Measurements from ENCODE around the gene STOM.

The STOM gene

DNA sequence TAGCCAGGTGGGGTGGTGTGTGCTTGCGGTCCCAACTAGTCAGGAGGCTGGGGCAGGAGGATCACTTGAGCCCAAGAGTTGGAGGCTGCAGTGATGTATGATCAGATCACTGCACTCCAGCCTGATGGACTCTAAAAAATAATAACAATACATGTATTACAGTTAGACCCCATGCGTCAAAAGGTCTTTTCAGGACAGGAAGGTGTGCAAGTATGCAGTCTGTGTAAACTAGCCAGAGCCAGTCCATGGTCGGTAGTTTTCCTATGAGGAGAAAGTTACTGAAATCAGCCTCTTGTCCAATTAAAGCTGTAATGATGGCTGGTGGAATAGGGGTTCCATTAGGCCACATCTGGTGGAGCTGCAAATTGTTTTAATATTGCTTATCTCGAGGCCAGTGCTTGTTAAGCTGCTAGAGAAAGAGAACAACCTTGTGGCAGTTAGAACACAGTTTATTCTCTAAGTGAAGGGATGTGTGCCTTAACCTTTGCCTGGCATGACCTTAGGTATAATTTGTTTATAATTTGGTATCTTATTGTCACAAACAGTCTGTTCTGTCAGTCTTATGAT is 1.5 kb upstream of the STOM start:
- no peak for DNase-seq (ENCODE audit: low spot score)

DNA sequence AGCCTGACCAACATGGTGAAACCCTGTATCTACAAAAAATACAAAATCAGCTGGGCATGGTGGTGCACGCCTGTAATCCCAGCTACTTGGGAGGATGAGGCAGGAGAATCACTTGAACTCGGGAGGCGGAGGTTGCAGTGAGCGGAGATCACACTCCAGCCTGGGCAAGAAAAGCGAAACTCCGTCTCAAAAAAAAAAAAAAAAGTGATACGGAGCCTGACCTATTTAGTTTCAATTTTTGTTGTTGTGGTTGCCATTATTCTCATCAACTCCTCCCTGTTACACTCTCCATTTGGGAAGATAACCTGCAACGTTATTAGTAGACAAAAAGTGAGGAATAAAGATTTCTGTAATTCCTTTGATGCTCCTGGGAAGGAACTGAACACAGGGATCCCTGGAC is 1.3 kb downstream of the STOM start:
- DNase-seq (ENCODE audit: low spot score), result no peak

DNA sequence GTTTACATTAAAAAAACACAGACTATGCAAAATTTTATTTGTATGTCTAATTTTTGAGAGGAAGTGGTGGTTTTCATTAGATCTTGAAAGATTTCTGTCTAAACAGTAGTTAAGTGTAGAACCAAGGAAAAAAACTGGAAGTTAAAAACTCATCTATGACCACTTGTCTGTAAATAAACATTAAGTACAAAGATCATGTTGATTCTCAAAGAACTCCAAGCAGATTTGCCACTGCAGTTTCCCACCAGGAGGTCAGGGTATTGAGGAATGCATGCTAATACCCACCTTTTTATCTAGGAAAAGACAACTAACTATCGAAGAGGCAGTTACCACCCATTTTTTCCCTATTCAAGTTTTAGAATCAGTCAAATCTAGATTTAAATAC is 1.9 kb downstream of the STOM start:
- DNase-seq (ENCODE audit: low spot score), result no peak

DNA sequence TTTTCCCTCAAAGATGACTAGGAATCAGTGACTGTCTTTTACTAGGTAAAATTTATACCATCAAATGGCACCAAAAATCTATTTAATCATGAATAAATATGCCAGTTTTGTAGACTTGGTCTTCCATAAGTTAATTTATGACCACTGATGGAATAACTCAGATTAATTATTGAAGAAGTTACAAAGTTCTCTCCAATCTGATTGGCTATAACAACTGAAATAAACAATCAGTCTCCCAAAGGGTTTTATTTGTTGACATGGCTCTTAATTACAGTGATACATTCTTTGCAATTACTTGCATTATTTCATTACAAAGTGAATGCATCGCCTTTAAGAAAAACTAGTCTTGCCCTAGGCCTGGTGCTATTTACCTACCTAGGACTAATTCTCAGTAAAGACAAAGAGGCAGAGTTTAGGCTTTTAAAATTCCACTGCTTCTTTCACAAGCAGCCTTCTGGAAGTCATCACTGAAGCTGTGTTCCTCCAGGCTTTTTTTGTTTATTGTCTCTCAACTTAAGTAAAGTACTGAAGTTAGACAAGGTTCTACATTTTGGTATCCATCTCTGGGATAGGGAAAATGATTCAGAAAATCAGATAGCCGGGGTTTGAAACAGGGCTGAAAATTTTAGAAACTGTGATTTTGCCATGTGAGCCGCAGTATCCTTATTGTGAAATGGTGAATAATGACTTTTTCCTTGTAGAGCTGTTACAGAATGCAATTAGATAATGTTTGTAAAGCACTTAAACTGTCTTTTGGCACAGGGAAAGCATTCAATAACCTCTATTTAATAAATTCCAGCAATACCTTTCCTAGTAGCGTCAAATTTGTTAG is 2.5 kb downstream of the STOM start:
- DNase-seq (ENCODE audit: low spot score), result no peak

DNA sequence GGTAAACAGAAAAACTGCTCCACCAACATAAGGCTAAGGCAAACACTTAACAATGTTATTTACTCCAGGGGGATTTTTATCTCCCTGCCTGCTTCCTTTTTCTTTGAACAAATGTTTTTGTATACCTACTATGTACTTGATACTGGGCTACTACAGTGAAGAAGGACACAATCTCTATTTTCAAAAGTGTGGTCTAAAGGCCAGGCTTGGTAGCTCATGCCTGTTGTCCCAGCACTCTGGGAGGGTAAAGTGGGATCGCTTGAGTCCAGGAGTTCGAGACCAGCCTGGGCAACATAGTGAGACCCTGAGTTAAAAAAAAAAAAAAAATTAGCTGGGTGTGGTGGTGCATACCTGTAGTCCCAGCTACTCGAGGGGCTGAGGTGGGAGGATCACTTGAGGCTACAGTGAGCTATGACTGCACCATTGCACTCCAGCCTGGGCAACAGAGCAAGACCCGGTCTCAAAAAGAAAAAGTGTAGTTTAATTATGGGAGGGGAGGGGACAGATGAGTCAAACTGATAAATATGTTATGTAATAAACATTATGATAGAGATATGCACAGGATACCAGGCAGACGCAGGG is 3.3 kb downstream of the STOM start:
- DNase-seq (ENCODE audit: low spot score), result no peak

DNA sequence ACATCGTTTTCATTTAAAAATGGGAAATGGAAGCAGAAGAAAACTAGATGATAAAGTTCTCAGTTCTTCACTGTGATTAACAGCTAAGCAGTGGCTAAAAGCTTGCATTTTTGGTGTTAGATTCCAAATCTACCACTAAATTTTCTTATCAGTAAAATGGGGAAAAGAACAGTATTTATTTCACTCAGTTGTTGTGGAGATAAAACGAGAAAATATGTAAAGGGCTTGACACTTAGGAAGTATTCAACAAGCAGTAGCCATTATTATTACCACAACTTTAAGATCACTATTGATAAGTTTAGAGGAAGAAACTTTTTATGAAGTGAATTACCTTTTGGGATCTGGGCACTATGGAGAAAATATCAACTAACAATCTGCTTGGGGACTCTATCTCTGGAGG is 4.5 kb downstream of the STOM start:
- DNase-seq (ENCODE audit: low spot score), result no peak

DNA sequence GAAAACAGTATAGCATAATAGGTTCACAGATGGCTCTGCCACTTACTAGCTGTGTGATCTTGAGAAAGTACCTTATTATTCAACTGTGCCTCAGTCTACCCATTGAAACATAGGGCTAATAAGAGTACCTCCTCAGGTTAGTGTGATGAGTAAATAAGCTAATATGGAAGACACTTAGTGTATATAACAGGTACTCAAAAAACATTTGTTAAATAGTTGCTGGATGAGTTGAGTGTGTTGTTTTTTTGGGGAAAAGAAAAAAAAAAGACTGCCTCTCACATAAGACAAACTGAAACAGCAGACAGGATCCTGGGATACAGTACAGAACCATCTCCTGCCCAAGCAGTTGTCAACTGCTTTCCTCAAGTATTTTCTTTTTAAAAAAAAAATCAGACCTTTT is 5.2 kb downstream of the STOM start:
- no peak for DNase-seq (ENCODE audit: low spot score)

DNA sequence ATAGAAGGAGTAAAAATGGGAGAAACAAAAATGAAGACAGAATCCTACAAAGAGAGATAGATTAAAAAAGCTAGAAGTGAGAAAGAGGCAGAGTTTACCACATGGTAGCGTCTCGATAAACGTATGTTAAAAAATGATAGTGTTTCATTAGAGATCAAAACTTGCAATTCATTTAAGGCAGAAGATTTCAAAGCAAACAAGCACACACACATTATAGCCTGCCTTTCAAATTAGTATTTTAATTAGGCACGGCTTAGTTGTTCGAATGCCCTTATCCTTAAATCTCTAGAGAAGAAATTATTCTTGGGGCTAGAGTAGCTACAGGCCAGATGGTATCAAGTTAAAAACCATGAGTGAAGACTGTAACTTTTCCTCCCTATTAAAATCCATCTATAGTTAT is 6.0 kb downstream of the STOM start:
- DNase-seq (ENCODE audit: low spot score), result no peak

DNA sequence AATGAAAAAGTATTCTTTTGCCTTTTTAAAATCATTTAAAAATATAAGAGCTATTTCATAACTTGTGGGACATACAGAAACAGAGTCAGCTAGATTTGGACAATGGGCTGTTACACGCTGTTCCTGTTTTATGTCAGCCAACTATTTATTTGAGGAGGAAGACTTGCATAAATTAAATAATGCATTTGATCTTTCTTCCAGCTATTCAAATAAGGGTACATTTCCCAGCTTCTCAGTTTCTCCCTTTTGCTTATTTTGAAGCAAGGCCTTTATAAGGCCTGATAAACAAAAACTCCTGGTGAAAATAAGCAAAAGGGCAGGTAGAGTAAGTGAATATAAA is 6.5 kb downstream of the STOM start:
- no peak for DNase-seq (ENCODE audit: low spot score)

DNA sequence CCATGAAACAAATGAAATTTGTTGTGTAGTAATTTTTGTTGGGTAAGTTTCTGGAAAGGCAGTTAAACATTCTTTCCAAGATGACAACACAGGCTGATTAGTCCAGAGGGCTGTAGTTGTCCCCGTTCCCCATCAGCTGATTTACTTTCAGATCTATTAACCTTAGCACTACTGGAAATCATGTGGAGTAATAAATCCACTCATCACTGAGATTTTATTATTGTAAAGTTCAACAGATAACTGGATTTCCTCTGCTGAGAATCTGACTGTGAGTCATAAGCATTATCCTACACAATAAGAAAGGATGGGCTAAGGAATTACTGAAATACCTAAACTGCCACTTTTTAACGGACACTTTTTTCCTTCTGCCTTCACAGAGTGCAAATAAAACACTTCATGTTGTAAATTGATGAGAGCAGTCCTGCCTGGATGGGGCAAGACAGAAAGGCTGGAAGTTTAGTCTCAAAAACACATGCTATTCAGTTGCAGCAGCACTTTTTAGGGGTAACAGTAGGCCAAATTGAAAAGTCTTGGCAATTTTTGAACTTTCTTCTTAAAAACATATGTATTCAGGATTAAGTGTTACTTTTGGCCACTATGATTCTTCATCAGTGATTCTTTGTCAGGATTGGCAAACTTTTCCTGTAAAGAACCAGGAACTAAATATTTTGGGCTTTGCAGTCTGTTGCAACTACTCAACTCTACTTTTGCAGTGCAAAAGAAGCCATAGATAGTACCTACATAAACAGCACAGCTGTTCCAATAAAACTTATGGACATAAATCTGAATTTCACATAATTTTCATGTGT is 7.0 kb downstream of the STOM start:
- no peak for DNase-seq (ENCODE audit: low spot score)

DNA sequence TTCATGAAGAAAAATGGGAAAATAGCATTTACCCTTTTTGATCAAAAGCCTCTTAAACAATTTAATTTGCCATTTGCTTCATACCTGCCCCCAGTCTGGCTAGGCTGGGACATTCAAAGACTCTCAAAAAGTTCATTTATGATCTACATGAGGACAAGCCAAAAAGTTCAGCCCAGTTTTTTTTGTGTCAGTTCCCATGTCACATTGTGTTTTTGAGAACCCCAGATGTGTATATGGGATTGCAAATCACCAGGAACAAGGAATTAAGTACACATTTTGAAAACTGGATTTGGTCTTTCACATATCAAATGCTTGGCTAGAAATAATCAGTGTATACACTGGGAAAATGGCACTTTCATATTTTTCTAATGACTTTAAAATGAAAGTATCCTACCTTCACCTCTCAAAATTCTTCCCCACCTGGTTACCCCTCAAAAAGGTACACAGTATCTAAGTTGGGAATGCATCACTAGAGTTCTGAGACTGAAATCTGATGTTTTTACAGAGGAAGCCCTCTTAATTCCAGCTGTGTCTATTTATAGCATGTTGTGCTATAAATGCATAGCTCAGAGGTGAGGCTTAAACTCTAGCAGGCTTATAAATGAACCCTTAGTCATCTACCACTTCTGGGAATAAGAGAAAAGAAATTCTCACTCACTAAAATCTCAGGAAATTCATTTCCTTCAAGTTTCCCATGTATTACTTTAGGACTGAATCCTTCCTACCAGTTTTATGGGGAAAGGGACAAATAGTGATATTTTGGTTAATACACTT is 9.3 kb downstream of the STOM start:
- no peak for DNase-seq (ENCODE audit: low spot score)

DNA sequence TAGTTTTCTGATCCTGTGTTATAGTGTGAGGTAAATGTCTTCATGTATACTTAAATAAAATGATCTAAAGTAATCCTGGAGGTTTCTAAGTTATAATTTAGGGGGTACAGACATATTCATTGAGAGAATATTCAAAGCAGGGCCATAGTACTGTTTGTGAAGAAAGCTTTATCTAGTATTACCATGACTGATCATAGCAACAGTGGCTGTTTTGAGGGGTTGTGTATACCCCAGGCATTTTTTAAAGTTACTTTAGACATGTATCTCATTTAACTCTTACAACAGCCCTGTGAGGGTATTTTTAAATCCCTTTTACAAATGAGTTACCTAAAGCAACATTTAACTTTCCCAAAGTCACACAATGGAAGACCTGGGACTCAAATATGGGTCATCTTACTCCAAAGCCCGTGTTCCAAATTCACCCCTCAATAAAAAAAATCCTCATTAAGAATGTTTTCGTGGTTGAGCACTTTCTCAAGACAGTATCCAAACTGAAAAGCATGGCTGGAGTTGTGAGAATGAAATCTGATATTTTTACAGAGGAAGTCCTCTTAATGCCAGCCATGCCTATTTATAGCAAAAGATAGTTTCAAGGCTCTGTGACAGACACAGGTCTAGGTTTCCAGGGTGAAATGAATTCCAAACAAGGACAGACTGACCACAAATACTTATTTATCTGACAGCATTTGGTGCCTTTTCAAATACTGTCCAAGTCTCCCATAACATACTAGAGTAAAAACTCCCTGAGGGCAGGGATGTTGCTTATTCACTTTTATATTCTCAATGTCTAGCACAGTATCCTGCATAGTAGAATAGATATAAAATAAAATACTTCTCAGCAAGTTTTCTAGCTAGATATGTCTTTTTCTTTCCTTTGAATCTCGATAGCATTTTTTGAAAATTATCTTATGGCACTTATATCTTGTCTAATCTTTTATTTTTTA is 10.4 kb downstream of the STOM start:
- no peak for DNase-seq (ENCODE audit: low spot score)

DNA sequence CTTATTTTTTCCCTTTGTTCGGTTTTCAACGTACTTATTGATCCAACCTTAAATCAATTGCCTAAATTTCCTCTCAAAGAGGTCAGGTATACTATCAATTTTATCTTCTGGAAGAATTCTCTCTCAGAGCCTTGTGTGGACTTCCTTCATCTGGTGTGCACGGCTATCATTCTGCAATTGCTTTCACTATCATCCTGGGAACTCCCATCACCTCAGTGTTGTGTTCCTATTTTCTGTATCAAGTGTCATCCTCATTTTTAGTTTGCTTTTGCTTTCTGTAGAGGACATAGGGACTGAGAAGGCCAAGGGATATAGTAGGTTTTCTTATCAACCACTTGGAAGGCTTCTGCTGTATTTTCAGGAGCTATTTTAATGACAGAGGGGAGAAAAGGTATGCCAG is 11.3 kb downstream of the STOM start:
- no peak for DNase-seq (ENCODE audit: low spot score)

DNA sequence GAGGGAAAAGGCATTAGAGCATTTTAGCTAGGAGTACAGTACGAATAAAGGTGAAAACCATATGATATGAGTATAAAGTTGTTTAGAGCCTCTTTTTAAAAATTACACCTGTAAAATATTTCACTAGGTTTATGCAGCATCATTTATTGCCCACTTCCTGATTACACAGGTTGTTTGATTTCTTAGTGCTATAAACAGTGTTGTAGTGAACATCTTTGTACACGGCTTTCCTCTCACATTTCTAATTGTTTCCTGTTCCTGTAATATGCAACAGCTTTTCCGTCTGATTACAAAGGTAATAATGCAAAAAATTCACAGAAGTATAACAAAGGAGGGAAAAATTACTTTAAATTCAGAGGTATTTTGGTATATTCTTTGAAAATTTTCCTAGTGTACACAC is 13.0 kb downstream of the STOM start:
- no peak for DNase-seq (ENCODE audit: low spot score)

DNA sequence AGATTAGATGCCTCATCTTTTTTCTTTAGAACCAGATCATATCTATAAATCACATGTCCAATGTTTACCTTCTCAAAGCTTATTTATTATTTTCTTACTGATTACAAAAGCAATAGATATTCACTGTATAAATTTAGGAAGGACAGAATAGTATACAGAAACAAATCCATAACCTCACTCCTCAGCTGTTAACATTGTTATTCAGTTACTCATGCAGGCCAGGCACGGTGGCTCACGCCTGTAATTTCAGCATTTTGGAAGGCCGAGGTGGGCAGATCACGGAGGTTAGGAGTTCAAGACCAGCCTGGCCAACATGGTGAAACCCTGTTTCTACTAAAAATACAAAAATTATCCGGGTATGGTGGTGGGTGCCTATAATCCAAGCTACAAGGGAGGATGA is 15.3 kb downstream of the STOM start:
- no peak for DNase-seq (ENCODE audit: low spot score)

DNA sequence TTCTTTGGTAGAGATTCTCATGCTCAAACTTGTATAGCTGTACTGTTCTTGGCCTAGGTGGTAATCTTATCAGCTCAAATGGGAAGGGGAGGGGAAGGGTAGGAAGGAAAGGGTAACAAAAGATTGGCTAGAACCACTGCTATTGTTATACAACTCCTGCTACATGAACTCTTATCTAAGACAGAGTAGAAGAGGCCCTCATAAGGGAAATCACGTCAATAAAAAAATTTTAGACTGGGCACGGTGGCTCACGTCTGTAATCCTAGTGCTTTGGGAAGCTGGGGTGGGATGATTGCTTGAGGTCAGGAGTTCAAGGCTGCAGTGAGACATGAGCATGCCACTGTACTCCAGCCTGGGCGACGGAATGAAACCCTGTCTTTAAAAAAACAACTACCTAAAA is 15.9 kb downstream of the STOM start:
- no peak for DNase-seq (ENCODE audit: low spot score)

DNA sequence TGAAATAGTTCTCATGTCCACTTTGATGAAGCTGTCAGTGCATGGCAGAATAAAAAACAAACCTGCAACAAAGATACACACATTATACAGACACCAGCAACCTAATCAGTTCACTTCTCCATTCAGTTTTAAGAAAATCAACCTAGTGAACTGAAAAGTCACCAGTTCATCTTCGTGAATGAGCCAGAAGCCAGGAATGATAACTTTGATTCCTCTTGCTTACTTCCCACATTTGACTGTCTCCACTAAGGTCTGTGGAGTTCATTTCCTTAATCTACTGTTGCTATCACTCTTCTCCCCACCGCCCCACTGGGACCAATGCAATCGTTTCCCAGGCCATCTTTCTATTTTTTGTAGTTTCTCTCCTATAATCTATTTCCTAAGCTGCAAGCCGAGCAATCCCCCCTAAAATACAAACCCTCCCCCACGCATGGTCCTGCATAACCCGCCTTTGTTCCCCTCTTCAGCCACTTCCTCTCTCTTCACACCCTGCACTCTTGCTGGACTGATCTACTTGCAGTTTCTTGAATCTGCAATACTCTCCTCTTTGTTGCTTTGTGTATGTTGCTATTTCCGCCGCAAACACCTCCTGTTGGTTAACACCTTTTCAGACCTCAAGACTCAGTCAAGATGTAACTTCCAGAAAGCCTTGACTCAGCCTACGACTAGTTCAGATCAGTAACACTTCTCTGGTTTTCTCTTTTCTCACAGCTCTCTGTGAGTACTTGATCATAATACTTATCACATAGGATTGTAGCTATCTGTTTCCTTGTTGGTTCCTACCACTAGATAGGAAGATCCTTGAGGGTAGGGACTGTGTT is 16.6 kb downstream of the STOM start:
- DNase-seq (ENCODE audit: low spot score), result no peak

DNA sequence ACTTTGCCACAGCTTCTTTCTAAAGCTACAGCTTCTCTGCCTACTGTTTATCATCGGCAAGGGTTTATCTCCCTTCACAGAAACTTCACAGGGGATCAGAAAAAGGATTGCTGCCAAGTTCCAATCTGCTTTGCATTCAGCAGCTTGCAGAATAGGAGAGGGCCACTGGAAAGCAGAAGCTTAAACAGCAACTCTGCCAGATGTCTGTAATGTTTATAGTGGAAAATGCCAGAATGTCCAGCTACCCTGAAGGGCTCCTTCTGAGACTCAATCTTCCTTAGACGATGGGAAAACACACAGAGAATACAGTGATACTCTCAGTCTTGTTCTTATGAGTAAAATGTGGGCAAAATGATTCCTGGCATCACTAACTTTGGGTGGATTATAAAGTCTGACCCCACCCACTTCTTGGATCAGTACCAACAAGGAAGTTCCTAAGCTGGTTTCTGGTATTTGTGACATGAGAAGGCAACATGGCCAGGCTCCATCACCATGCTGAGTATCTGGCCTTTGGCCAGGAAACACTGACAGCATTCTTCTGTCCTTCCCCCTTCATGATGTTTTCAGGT is 19.0 kb downstream of the STOM start:
- DNase-seq (ENCODE audit: low spot score), result peak; percentile 83

DNA sequence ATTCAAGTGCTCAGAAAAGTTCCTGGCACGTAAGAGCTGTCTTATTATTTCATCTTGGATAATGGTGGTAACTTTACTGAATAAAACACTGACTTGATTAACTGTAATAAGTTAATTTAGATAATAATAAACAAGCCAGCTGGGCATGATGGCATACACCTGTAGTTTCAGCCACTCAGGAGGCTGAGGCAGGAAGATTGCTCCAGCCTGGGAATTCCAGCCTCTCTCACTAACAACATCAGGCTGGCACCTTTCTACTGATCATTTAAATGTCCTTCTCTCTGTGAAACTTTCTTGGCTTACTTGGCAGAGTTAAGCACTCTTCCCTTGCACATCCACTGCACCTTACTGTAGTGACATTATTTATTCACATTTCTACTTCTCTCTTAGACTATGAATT is 20.0 kb downstream of the STOM start:
- DNase-seq (ENCODE audit: low spot score), result no peak

DNA sequence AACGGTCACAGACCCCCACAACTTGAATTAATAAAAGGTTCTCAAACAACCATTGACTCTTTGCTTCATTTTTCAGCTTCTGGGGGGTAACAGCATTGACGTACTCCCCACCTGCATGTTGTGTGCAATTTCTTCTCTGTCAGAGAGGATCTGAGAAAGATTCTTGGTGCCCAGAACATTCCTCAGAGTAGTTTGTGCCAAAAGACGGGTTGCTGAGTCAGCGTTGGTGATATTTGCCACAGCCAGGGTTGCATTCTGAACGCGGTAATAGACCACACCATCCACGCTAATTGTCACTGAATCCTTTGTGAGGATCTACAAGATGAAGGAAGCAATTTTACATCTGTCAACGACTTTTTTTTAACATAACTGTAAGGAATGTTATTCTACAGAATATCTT is 21.0 kb downstream of the STOM start:
- no peak for DNase-seq (ENCODE audit: low spot score)
